NCI-H2227 (cell line): ENCODE measurements around the gene WHAMM.
"Not testable (repeated sequence)": the region's sequence is repeated elsewhere in the genome, so short reads cannot be mapped to it uniquely, and the experiment has no call there.

ENCODE experiments used
- DNase-seq: peaks from one replicate; lab custom pipeline; 2025; ENCODE audit not compliant: unreplicated experiment; lab: John Stamatoyannopoulos, UW

The WHAMM gene

DNA sequence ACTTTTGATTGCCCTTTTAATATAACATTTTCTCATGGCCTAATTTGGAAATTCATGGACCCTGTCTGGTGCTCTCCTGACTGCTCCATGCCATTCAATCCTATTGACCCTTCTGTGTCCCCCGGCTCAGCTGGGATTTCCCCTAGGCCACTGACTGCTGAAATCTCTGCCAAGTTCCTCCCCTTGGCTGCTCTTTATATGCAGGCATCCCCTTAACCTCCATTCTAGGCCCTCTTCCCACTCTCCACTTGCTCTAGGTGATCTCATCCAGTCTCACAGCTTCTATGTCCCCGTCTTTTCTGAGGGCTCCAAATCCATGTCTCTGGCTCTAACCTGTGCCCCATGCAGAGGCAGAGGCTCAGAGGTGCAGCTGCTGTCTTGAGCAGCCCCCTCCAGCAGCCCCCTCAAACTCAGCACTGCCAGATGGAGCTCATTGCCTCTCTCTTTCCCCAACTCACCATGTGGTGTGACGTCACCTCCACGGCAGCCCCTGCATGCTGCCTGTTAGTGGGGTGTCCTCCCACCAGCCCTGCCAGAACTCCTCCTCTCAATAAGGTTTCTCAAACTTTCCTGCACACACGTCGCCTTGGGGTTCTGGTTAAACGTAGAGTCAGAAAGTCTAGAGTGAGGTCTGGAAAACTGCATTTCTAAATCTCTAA lies 10.1 kb upstream of the WHAMM start:
- DNase-seq = no peak

DNA sequence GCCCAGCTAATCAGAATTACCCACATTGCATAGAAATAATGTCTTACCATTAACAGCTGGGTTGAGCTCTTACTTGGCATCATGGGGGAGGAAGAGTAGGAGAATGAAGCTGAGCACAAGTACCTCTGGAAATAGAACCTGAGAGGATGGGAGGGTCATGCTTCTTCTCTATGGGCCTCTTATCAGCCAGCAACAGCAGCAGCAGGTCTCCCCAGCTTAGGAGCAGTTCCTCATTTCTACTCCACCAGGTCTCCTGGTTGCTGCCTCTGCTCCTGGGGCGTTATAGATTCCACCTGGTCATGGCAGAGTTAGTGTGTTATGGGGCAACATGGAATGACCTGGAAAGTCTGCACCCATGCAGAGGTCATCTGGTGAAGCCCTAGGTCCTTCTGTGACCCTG lies 6.9 kb upstream of the WHAMM start:
- DNase-seq = no peak

DNA sequence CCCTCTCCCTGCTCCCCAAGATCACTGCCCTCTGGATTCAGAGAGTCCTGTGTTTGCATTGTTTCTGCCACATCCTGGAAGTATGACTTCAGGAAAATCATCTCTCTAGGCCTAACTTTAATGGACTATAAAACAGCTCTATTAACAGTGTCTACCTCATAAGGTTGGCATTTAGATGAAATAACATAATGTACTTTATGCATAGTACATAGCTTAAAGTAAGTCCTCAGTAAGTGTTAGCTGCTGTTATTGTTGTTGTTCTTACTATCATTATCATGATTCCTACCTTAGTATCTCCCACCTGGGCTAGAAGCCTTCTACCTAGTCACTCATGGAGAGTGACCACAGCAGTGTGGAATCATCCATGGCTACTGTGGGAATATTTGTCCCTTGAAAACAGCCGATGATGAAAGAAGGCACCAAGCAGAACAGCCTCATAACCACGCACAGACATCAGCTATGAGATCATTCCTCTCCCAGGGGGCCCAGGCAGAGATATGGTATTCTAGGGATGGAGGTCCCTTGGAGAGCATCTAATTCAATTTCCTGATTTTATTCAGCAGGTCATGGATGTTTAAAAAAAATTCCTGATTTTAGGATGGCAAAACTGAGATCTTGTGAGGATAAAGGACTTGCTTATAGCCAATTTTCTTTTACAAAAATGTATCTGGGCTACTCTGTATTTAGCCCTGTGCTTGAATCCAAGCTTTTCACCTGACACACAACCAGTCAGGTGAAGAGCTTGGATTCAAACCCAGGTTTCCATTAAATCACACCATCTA lies 5.4 kb upstream of the WHAMM start:
- no peak for DNase-seq

DNA sequence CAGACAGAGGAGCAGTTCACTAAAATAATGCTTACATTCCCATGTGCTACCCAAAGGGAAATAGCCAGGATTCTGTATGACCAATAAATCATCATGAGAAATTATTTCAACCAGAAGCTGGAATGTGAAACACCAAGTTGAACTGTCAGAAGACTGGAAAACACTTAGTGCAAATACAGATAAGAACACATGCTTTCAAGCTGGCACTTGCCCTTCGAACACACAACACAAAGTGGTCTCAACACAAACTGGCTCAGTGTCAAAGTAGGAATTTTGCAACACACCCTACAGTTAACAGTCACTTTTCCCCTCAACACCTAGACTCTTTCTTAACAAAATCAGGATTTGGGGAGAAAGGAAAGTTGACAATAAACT lies 4.9 kb upstream of the WHAMM start:
- DNase-seq = no peak

DNA sequence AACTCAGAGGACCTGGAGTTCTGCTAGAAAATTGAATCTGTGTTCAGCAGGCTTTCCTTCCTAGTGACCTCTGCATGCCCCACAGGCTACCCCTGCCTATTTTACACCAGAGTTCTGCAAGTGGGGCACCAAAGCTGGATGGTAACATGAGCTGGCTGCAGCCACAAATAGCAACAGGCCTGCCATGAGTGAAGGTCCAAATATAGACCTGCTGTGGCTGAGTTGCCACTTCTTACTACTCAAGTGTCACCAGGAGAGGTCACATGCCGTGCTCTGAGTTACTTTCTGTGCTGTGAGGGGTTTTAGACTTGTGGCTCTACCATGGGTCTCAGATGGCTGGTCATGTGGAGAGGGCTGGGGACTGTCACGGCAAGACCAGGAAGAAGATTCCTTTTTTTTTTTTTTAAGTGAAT lies 3.4 kb upstream of the WHAMM start, which contains the start of gene FSD2:
TSS of gene FSD2 (minus strand) at position 76 of the 413 bp plus-strand sequence. CDS start 18,679 bp downstream, outside the sequence.
- no peak for DNase-seq

- peak; percentile 2 for DNase-seq
Measured at GRCh38 chr15:82807920-82808633, 1.4 kb upstream of the WHAMM start.

DNA sequence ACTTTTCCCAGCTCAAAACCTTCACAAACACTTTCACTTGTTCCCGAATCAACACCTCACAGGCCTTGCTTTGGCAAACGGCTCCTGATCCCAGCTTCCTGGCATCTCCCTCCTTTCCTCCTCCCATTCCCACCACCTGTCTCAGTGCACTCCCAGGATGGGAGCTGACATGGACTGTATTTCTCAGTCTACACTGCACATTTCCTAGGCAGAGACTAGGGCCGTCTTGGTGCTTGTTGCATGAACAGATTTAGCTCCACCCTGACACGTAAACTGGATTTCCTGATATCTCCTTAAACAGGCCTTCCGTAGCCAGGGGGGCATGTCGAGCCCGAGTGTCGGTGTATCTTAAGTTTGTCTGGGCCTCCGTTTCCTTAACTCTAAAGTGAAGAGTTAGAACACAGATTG lies 790 bp upstream of the WHAMM start:
- no peak for DNase-seq

GRCh38 chr15:82810061-82810889 lies 847 bp downstream of the WHAMM start:
- peak; percentile 65 for DNase-seq

DNA sequence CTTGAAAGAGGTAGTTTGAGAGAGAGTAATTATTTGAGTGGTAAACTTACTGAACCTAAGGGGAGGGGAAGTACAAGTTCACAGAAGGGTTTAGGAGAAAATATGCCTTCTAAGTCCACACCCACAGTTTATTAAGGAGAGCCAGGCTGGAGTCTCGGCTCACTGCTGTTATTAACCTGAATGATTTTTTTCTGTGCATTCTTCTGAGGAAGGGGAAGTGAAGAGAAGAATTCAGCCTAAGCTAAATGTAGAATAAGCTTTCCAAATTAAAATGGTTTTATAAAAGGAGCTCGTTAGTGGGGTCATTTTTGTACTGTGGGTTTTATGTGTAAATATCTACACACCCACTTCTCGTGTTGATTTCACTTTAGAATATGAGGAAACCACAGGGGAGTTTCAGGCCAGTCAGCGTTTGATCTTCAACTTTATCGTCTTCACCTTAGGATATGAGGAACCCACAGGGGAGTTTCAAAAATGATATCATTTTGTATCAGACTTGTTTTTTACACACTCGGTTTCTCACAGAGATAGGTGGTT lies 1.5 kb downstream of the WHAMM start:
- no peak for DNase-seq

DNA sequence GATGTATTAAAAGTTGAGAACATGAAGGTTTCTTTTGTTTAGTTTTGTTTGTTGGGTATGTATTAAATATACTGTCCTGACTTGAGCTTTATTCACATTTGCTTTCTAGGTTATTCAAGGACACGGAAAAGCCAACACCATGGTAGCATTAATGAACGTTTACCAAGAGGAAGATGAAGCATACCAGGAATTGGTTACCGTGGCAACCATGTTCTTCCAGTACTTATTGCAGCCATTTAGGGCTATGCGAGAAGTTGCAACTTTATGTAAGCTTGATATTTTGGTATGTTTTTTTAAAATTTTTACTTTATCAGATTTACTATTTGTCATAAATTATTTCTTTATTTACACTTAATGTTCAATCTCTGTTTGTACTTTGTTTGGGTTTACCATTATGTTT lies 3.6 kb downstream of the WHAMM start:
- no peak for DNase-seq

GRCh38 chr15:82820128-82820527 lies 10.7 kb downstream of the WHAMM start:
- no peak for DNase-seq

DNA sequence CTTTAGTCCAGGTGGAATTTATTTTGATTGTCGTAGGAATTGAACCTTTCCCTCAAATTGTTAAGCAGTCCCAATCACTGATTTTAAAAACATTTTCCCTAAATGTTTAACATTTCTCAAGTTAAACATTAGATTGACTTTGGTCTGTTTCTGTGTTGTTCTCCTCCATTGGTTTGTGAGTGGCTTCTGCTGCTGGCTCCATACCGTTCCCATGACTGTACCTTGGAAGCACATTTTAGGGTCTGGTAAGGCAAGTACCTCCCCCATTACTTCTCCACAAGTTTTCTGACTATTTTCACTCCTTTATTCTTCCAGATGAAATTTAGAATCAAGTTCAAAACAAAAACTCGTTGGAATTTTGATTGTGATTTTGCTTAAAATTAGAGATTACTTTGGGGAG lies 12.0 kb downstream of the WHAMM start:
- DNase-seq = not testable (repeated sequence)

GRCh38 chr15:82821851-82822250 lies 12.4 kb downstream of the WHAMM start:
- DNase-seq = not testable (repeated sequence)

DNA sequence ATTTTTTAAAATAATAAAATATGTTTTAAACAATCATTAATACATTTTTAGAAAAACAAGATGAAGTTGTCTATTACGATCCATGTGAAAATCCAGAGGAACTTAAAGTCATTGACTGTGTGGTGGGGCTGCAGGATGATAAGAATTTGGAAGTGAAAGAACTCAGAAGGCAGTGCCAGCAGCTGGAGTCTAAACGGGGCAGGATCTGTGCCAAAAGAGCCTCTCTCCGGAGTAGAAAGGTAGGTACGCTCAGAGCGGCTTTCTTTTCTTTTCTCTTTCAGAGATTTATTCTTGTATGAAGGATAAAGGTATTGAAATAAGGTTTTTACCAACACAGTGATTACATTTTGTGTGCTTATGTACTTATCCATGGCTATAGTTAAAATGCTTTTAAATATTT lies 13.6 kb downstream of the WHAMM start:
- no peak for DNase-seq

DNA sequence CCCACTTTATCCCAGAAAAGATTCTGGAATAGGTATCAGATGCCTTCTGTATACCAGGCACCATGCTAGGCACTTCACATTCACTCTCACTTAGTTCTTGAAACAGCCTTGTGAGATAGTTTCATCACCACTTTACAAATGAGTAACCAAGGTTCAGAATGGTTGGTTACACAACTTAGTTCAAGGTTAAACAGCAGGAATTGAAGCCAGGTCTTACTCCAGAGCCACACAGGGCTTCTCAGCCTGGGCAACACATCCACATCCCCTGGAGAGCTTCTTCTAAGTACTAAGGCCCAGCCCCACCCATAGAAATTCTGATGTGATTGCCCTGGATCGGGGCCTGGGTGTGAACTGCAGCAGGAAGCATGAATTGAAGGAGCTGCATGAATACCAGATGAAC lies 18.6 kb downstream of the WHAMM start:
- DNase-seq = no peak

- DNase-seq = no peak
Measured at GRCh38 chr15:82829234-82829633, 19.8 kb downstream of the WHAMM start.

- no peak for DNase-seq
Measured at GRCh38 chr15:82830427-82831173, 21.2 kb downstream of the WHAMM start.

GRCh38 chr15:82831894-82832600 lies 22.6 kb downstream of the WHAMM start:
- DNase-seq = no peak

- no peak for DNase-seq
Measured at GRCh38 chr15:82832601-82833361, 23.4 kb downstream of the WHAMM start.
